Panc1 (cell line): ENCODE measurements around the gene TMC5. TPM values are rescaled to one million over a fixed set of nuclear protein-coding genes. Genes with fewer than 3 reads are reported as not detected.

Experiments
- ATAC-seq: fragments of 200-7000 bp; cut with Tn5 transposase; 2 replicates; pipeline ENCODE4 v1.9.1; 2020; ENCODE audit warnings: mild to moderate bottlenecking, moderate library complexity
- BruUV-seq: library from RNA; stranded (reverse); fragments of 400-500 nt; replicated peaks from 2 replicates; lab custom pipeline; 2021; lab: Mats Ljungman, UMichigan
- CTCF ChIA-PET: fragments of 300-600 bp; sonication (Branson Sonifier 250); formaldehyde crosslinking; loops from one replicate; lab custom pipeline; 2022; ENCODE audit warnings: antibody characterized with exemption; lab: Charles Lee
- POLR2A ChIA-PET: fragments of 300-600 bp; sonication (Branson Sonifier 250); formaldehyde crosslinking; loops from one replicate; lab custom pipeline; 2022; ENCODE audit warnings: antibody characterized with exemption; lab: Charles Lee
- DNase-seq: peaks from one replicate; pipeline ENCODE4 v3.0.0-alpha.2; 2010; ENCODE audit warnings: low read depth, low spot score
- H3K27ac ChIP-seq: 2 replicates; pipeline ENCODE4 v1.5.1; 2011; ENCODE audit warnings: mild to moderate bottlenecking, low read length, inconsistent platforms
- H3K27me3 ChIP-seq: fragments of 200-500 bp; sonication (Bioruptor generic); 2 replicates; pipeline ENCODE4 v1.6.0; 2014; ENCODE audit warnings: low read length, inconsistent platforms; ENCODE audit not compliant: control insufficient read depth, insufficient read depth
- H3K36me3 ChIP-seq: fragments of 200-500 bp; sonication (Bioruptor generic); 2 replicates; pipeline ENCODE4 v1.5.1; 2014; ENCODE audit warnings: inconsistent platforms, mild to moderate bottlenecking, low read length, moderate library complexity; ENCODE audit not compliant: control insufficient read depth, insufficient read depth
- H3K4me1 ChIP-seq: 2 replicates; pipeline ENCODE4 v1.5.1; 2011; ENCODE audit warnings: inconsistent platforms, mild to moderate bottlenecking, low read length, moderate library complexity; ENCODE audit not compliant: control insufficient read depth, insufficient read depth
- H3K4me3 ChIP-seq, 2 experiments: 2 replicates each; pipeline ENCODE4 v1.5.1; 2011 to 2012; ENCODE audit warnings: low read depth in 2 of 2, low read length in 2 of 2, mild to moderate bottlenecking in 2 of 2, inconsistent platforms in 1 of 2, moderate library complexity in 1 of 2
- H3K9me3 ChIP-seq: fragments of 200-500 bp; sonication (Bioruptor generic); 2 replicates; pipeline ENCODE4 v1.5.1; 2014; ENCODE audit warnings: low read depth, mild to moderate bottlenecking, inconsistent platforms, low read length, moderate library complexity; ENCODE audit not compliant: control insufficient read depth, insufficient read depth
- CTCF ChIP-seq: fragments of 450-650 bp; IDR thresholded peaks from 2 replicates; pipeline ENCODE4 v1.5.1; 2017; ENCODE audit warnings: mild to moderate bottlenecking
- POLR2AphosphoS5 ChIP-seq: IDR thresholded peaks from 2 replicates; pipeline ENCODE4 v1.6.1; 2012; ENCODE audit warnings: mild to moderate bottlenecking, low read depth, low read length, moderate library complexity
- SIN3A ChIP-seq: IDR thresholded peaks from 2 replicates; pipeline ENCODE4 v1.6.1; 2012; ENCODE audit warnings: low read depth, mild to moderate bottlenecking, low read length, moderate library complexity, borderline replicate concordance; ENCODE audit not compliant: insufficient read depth
- TCF7L2 ChIP-seq: IDR thresholded peaks from 2 replicates; pipeline ENCODE4 v1.6.1; 2011; ENCODE audit warnings: mild to moderate bottlenecking, low read depth, low read length, inconsistent platforms
- in situ Hi-C: cut with HindIII; loops from 2 replicates; pipeline ENCODE4 v1.10.0; 2016; ENCODE audit warnings: low sequenced_read_pairs, low pct_unique_long_range_greater_than_20kb
- intact Hi-C: fragments of 100-400 bp; cut with micrococcal nuclease; formaldehyde crosslinking; loops from one replicate; pipeline ENCODE4 v1.10.0; 2022; ENCODE audit not compliant: unreplicated experiment
- total RNA-seq: library from RNA; stranded (reverse); gene quantifications from one replicate; pipeline ENCODE4 v1.2.1, GENCODE V29; 2021; ENCODE audit not compliant: unreplicated experiment
- TF ChIP-seq, protein P1 (sequence below), 2 experiments: IDR thresholded peaks; 2 replicates each; pipeline ENCODE4 v1.6.1; 2011 to 2012; ENCODE audit warnings: low read depth in 2 of 2, control low read depth in 1 of 2, low read length in 1 of 2, mild to moderate bottlenecking in 1 of 2, moderate library complexity in 1 of 2; ENCODE audit not compliant: insufficient read depth in 1 of 2

TMC5 gene
- total RNA-seq, 1 experiment from 2014 or later: 1.4 TPM

DNA sequence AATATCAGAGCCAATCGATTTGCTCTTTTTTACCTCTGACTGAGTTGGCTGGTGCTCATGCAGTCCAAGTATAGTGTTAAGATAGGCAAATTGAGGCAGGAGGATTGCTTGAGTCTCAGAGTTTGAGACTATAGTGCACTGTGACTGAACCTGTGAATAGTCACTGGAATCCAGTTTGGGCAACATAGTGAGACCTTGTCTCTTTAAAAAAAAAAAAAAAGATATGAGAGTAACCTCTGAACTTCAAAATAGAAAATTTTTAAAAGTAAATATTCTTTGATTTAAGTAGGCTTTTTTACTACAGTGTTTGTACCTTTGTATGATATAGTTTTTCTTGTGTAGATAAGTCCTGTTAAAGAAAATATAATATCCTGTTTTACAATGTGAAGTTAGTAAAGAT, 109.5 kb downstream of the TMC5 start:
- CTCF ChIA-PET: interaction anchor here (0.6 kb wide), 1 partner anchor 107 kb away, joined by 3 read pairs; no protein-coding TSS in a partner anchor
- DNase-seq (no peak), ATAC-seq (no peak)
- no peak for TF ChIP-seq TCF7L2
- H3K4me3 ChIP-seq: no peak overlapping the region
- in situ Hi-C loops: loop anchor here (25.0 kb wide), 1 partner anchor 115 kb away; the partner anchor contains the start of gene TMC5
- H3K27me3 ChIP-seq: no peaks in the 10 kb centered on the region
- no peaks in the 10 kb centered on the region for H3K9me3 ChIP-seq
- peaks cover 18% of the 10 kb centered on the region for H3K36me3 ChIP-seq
- peaks cover 21% of the 10 kb centered on the region for H3K4me1 ChIP-seq
- POLR2A ChIA-PET: no interaction called here
- BruUV-seq: no TSS peak
- peak overlapping the region; percentile 5; the same call in 1 of the 2 replicates for H3K27ac ChIP-seq
- intact Hi-C loops: no loop called here

DNA sequence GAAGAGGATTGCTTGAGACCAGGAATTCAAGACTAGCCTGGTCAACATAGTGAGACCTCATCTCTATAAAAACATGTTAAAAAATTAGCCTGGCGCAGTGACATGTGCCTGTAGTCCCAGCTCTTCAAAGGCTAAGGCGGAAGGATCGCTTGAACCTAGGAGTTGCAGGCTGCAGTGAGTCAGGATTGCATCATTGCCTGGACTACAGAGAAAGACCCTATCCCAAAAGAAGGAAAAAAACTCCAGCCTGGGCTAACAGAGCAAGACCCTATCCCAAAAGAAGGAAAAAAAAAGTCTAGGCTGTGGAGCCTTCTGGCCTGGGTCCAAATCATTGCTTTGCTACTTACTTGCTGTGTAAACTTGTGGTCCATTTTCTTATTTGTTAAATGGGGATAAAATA, 111.0 kb downstream of the TMC5 start:
- DNase-seq (no peak), ATAC-seq (no peak)
- intact Hi-C loops (no loop called here), in situ Hi-C loops (loop anchor here (25.0 kb wide), 1 partner anchor 116 kb away; the partner anchor contains the start of gene TMC5)
- no peak overlapping the region for H3K27ac ChIP-seq
- no peaks in the 10 kb centered on the region for H3K9me3 ChIP-seq
- BruUV-seq: no TSS peak
- H3K4me1 ChIP-seq: peaks cover 13% of the 10 kb centered on the region
- peaks cover 24% of the 10 kb centered on the region for H3K36me3 ChIP-seq
- H3K4me3 ChIP-seq: no peak overlapping the region
- POLR2A ChIA-PET: interaction anchor here (1.0 kb wide), 1 partner anchor 25 kb away, joined by 3 read pairs; no protein-coding TSS in a partner anchor
- no peaks in the 10 kb centered on the region for H3K27me3 ChIP-seq
- CTCF ChIA-PET: no interaction called here
- TF ChIP-seq CTCF: no peak
- TF ChIP-seq SIN3A: no peak
- TF ChIP-seq, protein P1, sequence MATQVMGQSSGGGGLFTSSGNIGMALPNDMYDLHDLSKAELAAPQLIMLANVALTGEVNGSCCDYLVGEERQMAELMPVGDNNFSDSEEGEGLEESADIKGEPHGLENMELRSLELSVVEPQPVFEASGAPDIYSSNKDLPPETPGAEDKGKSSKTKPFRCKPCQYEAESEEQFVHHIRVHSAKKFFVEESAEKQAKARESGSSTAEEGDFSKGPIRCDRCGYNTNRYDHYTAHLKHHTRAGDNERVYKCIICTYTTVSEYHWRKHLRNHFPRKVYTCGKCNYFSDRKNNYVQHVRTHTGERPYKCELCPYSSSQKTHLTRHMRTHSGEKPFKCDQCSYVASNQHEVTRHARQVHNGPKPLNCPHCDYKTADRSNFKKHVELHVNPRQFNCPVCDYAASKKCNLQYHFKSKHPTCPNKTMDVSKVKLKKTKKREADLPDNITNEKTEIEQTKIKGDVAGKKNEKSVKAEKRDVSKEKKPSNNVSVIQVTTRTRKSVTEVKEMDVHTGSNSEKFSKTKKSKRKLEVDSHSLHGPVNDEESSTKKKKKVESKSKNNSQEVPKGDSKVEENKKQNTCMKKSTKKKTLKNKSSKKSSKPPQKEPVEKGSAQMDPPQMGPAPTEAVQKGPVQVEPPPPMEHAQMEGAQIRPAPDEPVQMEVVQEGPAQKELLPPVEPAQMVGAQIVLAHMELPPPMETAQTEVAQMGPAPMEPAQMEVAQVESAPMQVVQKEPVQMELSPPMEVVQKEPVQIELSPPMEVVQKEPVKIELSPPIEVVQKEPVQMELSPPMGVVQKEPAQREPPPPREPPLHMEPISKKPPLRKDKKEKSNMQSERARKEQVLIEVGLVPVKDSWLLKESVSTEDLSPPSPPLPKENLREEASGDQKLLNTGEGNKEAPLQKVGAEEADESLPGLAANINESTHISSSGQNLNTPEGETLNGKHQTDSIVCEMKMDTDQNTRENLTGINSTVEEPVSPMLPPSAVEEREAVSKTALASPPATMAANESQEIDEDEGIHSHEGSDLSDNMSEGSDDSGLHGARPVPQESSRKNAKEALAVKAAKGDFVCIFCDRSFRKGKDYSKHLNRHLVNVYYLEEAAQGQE (IDR thresholded peaks at IDR 0.05; ENCODE audit: insufficient read depth in 1 of 2, low read depth in 2 of 2, low read length in 1 of 2): no peak
- TF ChIP-seq TCF7L2: no peak
- TF ChIP-seq POLR2AphosphoS5: no peak

GRCh38 chr16:19532601-19533000, 114.9 kb downstream of the TMC5 start:
- Histone ChIP-seq H3K9me3 (no peaks in the 10 kb centered on the region), H3K27me3 (no peaks in the 10 kb centered on the region), H3K36me3 (peaks cover 47% of the 10 kb centered on the region), H3K4me3 (no peak overlapping the region), H3K4me1 (no peaks in the 10 kb centered on the region), H3K27ac (no peak overlapping the region)
- intact Hi-C loops: no loop called here
- in situ Hi-C loops: loop anchor here (25.0 kb wide), 1 partner anchor 120 kb away; the partner anchor contains the start of gene TMC5
- CTCF ChIA-PET: no interaction called here
- POLR2A ChIA-PET: no interaction called here
- ATAC-seq (no peak), DNase-seq (no peak)
- TF ChIP-seq TCF7L2 (no peak), POLR2AphosphoS5 (no peak), SIN3A (no peak), CTCF (no peak)
- TF ChIP-seq, protein P1 (IDR thresholded peaks at IDR 0.05; ENCODE audit: insufficient read depth in 1 of 2, low read depth in 2 of 2, low read length in 1 of 2): no peak
- BruUV-seq: no TSS peak
